ENCODE results near the gene APOD.

Gene APOD

DNA sequence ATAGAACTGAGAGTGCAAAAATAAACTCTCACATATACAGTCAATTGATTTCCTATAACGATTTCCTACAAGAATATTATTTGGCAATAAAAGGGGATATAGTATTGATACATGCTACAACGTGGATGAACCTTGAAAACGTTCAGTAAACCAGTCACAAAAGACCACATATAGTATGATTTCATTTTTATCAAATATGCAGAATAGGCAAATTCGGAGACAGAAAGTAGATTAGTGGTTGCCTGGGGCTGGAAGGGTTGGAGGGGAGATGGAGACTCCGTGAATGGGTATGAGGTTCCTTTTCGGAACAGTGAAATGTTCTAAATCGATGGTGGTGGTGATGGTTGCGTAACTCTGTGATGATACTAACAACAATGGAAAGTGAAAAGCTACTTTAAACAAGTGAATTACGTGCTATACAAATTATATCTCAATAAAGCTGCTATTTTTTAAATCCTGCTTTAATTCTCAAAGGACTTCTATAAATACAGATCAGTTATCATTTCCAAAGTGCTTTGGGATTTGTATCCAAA is 6.0 kb downstream of the APOD start:
- no peak overlapping the region for H3K4me3 ChIP-seq (ENCODE audit: low read depth, low read length)
- DNase-seq (ENCODE audit: low read depth) = no peak
- TF ChIP-seq, protein P1, sequence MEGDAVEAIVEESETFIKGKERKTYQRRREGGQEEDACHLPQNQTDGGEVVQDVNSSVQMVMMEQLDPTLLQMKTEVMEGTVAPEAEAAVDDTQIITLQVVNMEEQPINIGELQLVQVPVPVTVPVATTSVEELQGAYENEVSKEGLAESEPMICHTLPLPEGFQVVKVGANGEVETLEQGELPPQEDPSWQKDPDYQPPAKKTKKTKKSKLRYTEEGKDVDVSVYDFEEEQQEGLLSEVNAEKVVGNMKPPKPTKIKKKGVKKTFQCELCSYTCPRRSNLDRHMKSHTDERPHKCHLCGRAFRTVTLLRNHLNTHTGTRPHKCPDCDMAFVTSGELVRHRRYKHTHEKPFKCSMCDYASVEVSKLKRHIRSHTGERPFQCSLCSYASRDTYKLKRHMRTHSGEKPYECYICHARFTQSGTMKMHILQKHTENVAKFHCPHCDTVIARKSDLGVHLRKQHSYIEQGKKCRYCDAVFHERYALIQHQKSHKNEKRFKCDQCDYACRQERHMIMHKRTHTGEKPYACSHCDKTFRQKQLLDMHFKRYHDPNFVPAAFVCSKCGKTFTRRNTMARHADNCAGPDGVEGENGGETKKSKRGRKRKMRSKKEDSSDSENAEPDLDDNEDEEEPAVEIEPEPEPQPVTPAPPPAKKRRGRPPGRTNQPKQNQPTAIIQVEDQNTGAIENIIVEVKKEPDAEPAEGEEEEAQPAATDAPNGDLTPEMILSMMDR (IDR thresholded peaks at IDR 0.05; ENCODE audit: low read depth, low read length) = no peak
- no peak for TF ChIP-seq MAX (IDR thresholded peaks at IDR 0.05; ENCODE audit: low read depth, low read length)
- no peak for TF ChIP-seq MYC (IDR thresholded peaks at IDR 0.05; ENCODE audit: low read depth, low read length)
- TF ChIP-seq POLR2A (IDR thresholded peaks at IDR 0.05; ENCODE audit: extremely low read depth, insufficient read length) = no peak

DNA sequence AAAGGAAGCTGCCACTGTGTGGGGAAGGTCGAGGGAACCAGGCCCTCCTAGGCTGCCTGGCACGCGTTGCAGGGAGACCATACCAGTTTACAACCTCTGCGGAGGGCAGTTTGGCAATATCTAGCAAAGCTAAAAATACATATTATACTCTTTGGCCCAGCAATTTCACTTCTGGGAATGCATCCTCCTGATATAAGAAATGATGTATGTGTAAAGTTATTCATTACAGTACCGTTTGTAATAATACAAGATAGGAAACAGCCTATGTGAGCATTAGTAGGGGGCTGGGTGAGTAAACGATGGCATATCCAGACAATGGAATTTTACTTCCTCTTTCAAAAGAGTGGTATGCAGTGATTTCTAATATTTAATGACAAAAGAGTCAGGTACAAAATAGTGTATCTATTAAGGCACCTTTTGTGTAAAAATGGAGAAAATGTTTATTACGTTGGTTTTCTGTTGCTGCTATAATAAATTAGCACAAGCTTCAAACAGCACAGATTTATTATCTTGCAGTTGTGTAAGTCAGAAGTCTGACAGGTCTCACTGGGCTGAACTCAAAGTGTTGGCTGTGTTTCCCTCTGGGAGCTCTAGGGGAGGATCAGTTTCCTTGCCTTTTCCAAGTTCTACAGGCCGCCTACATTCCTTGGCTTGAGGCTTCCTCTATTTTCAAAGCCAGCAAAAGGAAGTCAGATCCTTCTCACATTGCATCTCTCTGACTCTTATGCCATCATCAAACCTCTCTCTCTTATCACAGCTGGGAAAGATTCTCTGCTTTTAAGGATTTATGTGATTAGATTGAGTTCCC is 9.0 kb downstream of the APOD start:
- no peak overlapping the region for H3K4me3 ChIP-seq (ENCODE audit: low read depth, low read length)
- no peak for DNase-seq (ENCODE audit: low read depth)
- TF ChIP-seq MAX (IDR thresholded peaks at IDR 0.05; ENCODE audit: low read depth, low read length) = no peak
- TF ChIP-seq, protein P1 (IDR thresholded peaks at IDR 0.05; ENCODE audit: low read depth, low read length) = no peak
- TF ChIP-seq MYC (IDR thresholded peaks at IDR 0.05; ENCODE audit: low read depth, low read length) = no peak
- no peak for TF ChIP-seq POLR2A (IDR thresholded peaks at IDR 0.05; ENCODE audit: extremely low read depth, insufficient read length)

DNA sequence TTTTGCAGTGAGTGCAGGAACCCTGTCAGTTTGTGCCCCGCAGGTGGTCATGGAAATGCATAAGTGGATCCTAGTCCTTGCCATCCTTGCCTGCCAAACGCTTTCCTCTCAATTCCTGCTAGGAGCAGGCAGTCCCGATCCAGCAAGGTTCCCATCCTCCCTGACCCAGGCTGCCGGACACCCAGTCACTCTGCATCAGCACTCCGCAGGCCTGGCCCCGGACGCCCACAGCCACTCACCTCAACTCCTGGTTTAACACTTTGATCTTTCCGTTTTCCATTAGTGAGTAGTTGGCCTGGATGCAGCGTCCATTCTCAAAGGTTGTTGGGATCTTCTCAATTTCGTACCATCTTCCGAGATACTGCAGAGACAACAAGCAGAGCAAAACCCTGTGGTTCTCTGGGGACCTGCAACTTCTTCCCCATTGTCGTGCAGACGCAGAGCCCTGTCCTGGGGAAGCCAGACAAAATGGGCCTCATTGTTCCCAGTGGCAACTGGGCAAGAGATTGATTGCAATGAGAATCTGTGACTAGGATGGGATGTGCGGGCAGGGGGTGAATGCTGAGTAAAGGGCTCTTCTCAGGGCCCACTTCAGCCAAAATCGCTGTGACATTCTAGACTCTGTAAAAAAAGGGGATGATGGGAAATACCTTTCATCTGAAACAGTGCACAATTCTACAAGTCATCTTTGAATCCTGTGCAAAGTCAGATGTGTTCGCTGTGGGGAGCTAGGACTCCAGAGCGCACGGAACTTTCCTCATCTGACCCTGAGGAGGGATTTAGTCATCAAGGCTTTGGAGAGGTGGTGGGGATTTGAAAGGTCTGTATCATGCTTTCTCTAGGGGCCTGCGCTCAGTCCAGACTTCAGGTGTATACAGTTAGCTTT is 9.9 kb downstream of the APOD start:
- H3K4me3 ChIP-seq (ENCODE audit: low read depth, low read length) = no peak overlapping the region
- TF ChIP-seq MAX (IDR thresholded peaks at IDR 0.05; ENCODE audit: low read depth, low read length) = no peak
- no peak for TF ChIP-seq MYC (IDR thresholded peaks at IDR 0.05; ENCODE audit: low read depth, low read length)
- no peak for TF ChIP-seq POLR2A (IDR thresholded peaks at IDR 0.05; ENCODE audit: extremely low read depth, insufficient read length)
- TF ChIP-seq, protein P1 (IDR thresholded peaks at IDR 0.05; ENCODE audit: low read depth, low read length) = no peak
- DNase-seq (ENCODE audit: low read depth) = no peak

DNA sequence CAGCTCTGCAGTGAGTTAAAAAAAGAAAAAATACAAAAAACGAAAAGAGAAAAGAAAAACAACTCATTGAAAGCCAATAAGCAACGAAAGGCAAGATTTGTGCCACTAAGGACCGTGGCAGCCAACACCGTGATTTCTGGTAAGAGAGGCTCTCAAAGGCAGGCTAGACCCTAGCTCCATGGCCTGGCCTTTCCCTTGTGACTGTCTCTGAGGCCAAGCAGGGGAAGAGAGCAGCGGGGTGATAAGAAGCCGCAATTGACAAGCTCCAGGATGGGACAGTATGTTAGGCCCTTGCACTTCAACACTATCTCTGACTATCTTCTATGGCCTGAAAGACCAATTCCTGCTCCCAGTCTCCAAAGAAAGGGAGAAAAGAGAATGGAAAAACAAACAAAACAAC is 12.4 kb downstream of the APOD start:
- H3K4me3 ChIP-seq (ENCODE audit: low read depth, low read length) = no peak overlapping the region
- TF ChIP-seq MYC (IDR thresholded peaks at IDR 0.05; ENCODE audit: low read depth, low read length) (no peak), MAX (IDR thresholded peaks at IDR 0.05; ENCODE audit: low read depth, low read length) (no peak), POLR2A (IDR thresholded peaks at IDR 0.05; ENCODE audit: extremely low read depth, insufficient read length) (no peak)
- TF ChIP-seq, protein P1 (IDR thresholded peaks at IDR 0.05; ENCODE audit: low read depth, low read length) = no peak
- no peak for DNase-seq (ENCODE audit: low read depth)

DNA sequence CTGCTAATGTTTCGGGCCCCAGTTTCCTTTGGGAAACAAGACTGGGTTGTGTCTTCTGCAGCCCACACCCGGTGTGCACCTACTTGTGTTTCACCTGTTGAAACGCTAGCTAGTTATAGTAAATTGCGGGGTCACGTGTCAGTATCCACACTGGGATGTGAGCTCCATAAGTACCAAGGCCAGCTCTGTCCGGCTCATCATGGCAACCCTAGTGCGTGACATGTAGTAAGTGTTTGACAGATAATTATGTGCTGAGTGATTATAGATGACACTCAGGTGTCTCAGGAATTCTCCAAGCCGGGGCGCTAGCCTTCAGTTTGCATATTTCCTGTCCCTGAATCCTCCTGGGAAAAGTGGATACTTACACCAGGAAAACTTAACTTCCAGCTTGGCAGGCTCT is 12.8 kb downstream of the APOD start:
- TF ChIP-seq POLR2A (IDR thresholded peaks at IDR 0.05; ENCODE audit: extremely low read depth, insufficient read length) = no peak
- TF ChIP-seq MAX (IDR thresholded peaks at IDR 0.05; ENCODE audit: low read depth, low read length) = no peak
- no peak for TF ChIP-seq MYC (IDR thresholded peaks at IDR 0.05; ENCODE audit: low read depth, low read length)
- TF ChIP-seq, protein P1 (IDR thresholded peaks at IDR 0.05; ENCODE audit: low read depth, low read length) = no peak
- DNase-seq (ENCODE audit: low read depth) = no peak
- no peak overlapping the region for H3K4me3 ChIP-seq (ENCODE audit: low read depth, low read length)
